ENCODE results near the gene UBE2D4.
A peak's percentile ranks its signal among the peaks of the same experiment; 100 is the strongest.
"Not testable (repeated sequence)": the region's sequence is repeated elsewhere in the genome, so short reads cannot be mapped to it uniquely, and the experiment has no call there.

The UBE2D4 gene

DNA sequence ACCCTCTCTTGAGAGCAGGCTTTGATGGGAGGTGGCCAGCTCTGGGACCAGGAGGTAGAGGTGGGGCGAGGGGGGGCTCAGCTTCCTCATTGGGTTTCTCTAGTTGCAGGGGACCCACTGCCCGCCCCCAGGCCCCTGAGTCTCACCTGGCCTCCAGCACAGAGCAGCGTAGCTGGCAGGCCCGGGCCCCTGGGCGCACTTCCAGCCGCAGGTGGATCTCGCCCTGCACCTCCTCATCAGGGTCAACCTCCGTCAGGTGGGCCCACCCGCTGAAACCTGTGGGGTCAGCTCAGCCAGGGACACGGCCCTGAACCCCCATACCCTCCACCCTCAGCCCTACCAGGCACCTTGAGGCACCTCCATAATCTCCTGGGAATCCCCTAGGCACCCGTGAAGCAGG is 43.4 kb downstream of the UBE2D4 start:
- DNase-seq, result not testable (repeated sequence)

DNA sequence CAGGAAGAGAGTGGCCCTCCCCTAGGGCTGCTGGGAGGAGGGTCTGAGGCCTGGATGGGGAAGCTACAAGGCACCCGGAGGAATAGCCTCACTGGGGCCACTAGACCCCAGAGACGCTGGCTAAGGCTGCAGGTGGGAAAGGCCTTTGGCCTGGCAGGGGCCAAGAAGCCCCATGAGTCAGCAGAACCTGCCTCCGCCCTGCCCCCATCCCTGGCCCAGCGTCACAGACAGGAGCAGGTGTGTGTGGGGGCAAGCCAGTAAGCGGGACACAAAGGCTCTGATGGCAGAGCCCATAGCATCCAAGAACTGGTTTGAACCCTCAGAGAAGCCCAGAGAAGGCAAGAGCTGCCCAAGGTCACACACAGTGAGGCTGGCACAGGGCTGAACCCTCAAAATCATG is 44.5 kb downstream of the UBE2D4 start:
- not testable (repeated sequence) for DNase-seq

DNA sequence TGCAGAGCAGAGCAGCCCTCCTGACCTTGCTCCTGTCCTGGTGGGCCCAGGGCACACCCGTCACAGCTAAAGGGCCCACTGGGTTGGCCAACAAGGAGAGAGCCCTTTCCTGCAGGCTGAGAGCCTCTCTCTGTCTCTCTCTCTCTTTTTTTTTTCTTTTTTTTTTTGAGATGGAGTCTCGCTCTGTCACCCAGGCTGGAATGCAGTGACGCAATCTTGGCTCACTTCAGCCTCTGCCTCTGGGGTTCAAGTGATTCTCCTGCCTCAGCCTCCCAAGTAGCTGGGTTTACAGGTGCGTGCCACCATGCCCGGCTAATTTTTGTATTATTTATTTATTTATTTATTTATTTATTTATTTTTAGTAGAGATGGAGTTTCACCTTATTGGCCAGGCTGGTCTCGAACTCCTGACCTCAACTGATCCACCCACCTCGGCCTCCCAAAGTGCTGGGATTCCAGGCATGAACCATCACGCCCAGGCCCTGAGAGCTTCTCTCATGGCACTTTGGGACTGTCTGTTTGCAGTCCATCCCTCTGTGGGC is 47.9 kb downstream of the UBE2D4 start:
- DNase-seq, result not testable (repeated sequence)

DNA sequence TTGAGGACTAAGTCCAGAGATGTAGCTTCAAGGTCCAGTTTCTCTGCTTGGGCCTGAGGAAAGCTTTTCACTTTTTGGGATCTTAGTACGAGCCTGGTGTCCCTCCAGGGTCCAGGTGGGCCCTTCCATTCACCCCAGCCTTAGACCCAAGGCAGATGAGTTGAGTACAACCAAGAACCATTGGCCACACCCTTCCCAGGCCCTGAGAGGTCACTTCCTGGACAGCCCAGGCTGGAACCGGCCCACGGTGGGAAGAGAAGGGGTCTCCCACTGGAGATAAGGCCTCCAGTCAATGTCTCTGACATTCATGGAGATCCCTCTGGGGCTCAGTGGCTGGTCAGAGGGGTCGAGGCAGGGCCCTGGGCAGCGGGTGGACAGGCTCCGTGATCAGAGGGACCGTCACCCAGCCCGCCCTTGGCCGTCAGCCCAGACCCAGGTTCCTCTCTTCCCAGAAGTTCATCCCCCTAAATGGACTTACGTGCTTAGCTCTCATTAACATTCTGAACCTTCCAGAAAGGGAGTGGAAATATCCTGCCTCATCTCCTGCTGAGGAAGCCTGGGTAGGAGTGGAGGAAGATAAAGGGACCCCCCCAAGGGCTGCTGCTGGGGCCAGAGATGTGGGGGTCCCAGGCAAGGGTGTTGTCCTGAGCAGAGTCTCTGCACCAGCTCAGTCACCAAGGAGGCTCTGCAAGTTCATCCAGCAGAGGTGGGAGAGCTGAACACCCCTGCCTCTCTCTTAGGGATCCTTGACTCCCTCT is 48.7 kb downstream of the UBE2D4 start:
- DNase-seq, result not testable (repeated sequence)

DNA sequence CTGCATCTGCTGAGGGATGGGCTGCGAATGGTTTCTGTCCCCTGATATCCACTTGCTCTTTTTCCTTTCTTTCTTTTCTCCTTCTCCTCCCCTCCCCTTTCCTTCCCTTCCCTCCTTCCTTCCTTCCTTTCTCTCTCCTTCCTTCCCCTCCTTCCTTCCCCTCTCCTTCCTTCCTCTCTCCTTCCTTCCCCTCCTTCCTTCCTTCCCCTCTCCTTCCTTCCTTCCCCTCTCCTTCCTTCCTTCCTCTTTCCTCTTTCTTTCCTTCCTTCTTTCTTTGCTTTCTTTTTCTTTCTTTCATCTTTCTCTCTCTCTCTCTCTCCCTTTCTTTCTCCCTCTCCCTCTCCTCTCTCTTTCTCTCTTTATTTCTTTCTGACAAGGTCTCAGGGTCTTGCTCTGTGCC is 51.3 kb downstream of the UBE2D4 start:
- no peak for DNase-seq

DNA sequence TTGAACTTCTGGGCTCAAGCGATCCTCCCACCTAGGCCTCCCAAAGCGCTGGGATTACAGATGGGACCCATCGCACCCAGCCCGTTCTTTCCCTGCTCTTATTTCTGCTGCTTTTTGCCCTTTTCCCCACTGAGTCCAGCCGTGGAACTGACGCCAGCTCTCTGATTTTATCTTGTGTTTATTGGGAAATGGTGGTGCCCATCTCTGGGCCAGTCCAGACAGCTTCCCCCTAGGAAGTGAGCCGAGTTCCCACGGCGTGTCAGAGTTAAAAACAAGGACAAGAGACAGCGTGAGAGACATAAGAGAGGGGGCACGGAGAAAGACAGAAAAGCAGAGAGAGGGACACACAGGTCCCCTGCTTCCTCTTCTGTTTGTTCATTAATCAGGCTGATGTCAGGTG is 51.9 kb downstream of the UBE2D4 start:
- not testable (repeated sequence) for DNase-seq

DNA sequence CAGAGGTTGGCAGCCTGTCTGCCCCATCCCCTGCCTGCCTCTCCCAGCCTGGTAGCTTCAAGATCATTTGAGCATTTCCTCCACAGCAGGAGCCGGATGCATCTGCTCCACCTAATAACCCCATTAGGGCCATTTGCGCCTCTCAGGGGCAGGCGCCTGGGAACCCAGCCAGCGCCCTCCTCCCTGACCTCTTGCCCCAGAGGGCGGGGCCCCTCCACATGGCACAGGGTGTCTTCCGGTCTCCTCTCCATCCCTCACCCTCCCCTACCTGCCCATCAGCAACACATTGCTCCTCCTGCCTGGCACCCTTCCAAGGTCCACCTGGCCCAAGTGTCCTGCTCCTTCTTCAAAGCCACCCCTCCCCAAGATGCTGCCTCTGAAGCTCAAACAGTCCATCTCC is 56.6 kb downstream of the UBE2D4 start:
- not testable (repeated sequence) for DNase-seq

DNA sequence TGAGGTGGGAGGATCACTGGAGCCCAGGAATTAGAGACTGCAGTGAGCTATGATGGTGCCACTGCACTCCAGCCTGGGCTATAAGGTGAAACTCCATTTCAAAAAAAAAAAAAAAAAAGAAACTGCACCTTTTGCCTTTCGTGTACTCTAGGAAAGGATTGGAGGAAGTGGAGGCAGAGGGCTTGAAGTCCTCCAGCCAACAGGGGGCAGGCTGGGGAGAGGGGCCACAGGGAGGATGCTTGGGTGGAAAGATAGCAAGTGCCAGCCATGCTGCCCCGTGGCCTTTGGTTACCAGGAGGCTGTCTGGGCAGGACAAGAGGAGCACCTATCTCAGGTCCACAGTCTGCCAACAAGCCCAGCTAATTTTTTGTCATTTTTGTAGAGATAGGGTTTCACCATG is 57.5 kb downstream of the UBE2D4 start:
- not testable (repeated sequence) for DNase-seq

DNA sequence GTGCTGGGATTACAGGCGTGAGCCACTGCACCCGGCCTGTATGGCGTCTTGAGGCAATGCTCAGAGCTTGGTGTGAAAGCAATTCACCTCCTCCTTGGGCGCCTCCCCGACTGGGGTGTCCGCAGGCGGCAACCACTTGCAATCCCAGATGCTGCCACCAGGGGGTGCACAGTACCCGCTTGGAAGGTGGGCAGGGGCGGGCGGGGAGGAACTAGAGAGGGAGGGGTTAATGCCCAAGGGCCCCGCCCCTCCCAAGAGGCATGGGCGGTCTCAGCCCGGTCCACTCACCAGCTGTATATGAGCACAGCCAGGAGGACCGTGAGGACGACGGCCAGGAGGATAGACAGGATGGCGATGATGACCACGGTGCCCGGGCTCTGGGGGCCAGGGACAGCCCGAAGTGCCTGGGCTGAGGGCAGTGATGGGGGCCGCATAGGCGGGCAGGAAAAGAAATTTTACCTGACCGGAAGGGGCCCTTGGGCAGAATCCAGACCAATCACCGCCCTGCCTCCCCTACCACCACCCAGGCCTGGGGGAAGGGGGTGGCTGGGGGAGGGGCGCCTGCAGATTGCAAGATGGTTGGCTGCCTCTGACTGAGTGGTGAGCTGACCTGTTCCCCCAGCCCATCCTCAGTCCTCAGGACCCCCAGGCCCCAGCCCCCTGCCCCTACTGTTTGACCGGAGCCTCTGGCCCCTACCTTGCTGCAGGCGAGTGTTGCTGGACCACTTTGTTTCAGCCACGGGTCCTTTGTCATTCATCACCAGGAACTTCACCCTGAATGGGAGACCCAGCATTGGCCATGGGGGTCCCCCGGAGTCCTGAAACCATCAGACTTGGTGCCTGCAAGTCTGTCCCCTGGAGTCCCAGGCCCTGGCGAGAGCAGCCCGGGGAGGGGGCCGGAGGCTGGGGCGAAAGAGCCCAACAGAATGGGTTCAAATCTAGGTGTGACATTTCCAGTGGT is 59.9 kb downstream of the UBE2D4 start:
- DNase-seq, result peak; percentile 29 to 55

DNA sequence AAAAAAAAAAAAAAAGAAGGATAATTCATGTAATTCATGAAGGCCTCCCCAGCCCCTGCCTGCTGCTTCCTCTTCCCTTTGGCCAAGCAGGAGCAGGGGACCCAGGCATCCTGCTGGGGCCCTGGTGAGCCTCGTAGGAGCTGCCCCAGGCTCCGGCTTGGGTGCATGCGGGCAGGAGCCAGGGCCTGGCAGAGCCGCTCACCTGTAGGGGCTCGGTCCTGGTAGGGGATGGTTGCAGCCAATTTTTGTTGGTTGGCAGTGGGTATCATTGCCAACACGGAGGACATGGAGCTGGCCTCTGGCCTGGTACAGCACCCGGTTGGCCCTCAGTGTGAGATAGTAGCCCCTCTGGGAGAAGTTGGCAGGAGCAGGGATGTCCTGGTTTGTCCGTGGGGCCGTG is 61.2 kb downstream of the UBE2D4 start:
- not testable (repeated sequence) for DNase-seq

DNA sequence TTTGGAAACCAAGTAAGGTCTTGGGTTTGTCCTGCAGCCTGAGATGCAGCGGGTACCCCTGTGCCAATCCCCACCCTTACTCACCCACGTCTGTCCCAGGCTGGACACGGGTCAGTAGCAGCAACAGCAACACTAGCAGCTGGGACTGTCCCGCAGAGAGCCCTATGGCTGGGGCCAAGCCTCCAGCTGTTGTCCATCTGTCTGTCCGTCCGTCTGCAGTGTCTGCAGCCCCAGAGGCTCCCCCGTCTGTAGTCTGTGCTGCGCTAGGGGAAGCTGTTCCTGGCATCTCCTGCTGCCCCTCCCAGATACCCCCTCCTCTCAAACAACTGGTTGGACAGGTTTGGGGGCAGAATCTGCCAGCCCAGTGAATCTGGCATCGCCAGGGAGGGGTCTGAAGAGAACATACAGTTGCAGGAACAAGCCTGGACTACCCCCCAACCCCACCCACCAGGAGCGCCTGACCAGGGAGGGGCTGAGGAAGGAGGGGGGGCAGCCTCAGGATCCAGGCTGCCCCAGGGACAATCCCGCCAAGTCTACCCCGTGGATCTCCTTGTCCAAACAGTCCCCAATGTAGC is 63.9 kb downstream of the UBE2D4 start:
- not testable (repeated sequence) for DNase-seq

DNA sequence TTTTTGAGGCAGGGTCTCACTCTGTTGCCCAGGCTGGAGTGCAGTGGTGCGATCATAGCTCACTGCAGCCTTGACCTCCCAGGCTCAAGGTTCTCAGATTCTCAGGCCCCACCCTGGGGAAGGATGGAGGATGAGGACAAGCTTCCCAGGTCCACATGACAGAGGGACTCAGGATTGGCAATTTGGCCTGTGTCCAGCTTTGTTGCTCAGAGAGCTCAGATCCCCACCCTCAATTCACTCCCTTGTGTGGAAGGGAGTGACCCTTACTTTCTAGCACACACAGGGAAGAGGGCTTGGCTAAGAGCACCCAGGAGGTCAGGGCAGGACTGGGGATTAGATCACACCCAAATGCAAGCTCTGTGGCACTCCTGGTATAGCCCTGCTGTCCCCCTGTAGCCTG is 64.6 kb downstream of the UBE2D4 start:
- DNase-seq, result not testable (repeated sequence)

DNA sequence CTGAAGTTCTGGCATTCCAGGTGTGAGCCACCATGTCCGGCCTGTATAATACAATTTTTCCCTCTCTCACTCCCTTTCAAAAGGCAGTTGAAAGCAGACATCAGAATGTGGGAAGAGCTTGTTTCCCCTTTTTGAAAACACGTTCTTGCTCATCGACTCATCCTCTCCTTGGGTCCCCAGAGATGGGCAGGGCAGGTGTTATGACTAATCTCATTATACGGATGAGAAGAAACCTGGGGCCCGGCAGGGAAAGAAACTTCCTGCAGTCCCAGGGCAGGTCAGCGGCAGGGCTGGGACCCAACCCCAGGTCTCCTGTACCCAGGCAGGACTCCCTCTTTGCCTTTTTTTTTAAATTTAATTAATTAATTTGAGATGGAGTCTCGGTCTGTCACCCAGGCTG is 66.7 kb downstream of the UBE2D4 start:
- DNase-seq, result not testable (repeated sequence)

DNA sequence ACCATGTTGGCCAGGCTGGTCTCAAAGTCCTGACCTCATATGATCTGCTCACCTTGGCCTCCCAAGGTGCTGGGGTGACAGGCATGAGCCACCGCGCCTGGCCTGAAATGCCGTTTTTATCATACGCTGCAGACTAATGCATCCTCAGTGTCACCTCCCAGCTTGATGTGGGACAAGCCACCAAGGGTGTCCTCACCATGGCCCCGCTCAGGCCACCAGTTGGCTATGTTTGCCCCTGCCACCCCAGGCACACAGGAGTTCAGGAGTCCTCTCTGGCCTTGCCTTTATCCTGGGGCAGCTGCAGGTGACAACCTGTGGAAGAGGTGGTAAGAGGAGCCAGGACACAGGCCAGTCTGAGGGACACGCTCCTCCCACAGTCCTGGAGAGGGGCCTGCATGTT is 68.4 kb downstream of the UBE2D4 start:
- not testable (repeated sequence) for DNase-seq

DNA sequence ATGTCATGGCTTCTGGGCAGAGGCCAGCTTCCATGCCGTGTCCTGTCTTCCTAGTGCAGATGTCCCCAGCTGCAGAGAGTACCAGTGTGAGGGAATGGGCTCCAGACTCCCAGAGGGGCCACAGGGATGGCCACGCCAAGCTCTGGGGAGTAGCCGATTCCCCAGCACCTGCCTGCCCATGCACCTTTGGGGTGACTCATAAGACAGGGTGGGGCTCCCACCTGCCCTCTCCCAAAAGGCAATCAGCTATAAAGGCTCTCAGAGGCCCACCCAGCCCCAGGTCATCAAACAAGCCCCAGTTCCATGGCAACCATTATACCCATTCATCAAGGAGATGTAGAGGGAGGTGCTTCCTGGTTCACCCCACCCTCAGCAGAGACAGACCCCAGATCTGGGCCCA is 71.3 kb downstream of the UBE2D4 start, which contains the start of gene SPDYE1:
SPDYE1 (plus strand) TSS at position 366 of the 400 bp plus-strand sequence. CDS start 2,053 bp downstream, outside the sequence.
- not testable (repeated sequence) for DNase-seq
